Panc1 (cell line): ENCODE measurements around the gene SPTBN4. TPM values are rescaled to one million over a fixed set of nuclear protein-coding genes. Genes with fewer than 3 reads are reported as not detected.
A peak's percentile ranks its signal among the peaks of the same experiment; 100 is the strongest.

Experiments used
- ATAC-seq: fragments of 200-7000 bp; cut with Tn5 transposase; 2 replicates; pipeline ENCODE4 v1.9.1; 2020; ENCODE audit warnings: mild to moderate bottlenecking, moderate library complexity
- BruUV-seq: library from RNA; stranded (reverse); fragments of 400-500 nt; replicated peaks from 2 replicates; lab custom pipeline; 2021; lab: Mats Ljungman, UMichigan
- CTCF ChIA-PET: fragments of 300-600 bp; sonication (Branson Sonifier 250); formaldehyde crosslinking; loops from one replicate; lab custom pipeline; 2022; ENCODE audit warnings: antibody characterized with exemption; lab: Charles Lee
- POLR2A ChIA-PET: fragments of 300-600 bp; sonication (Branson Sonifier 250); formaldehyde crosslinking; loops from one replicate; lab custom pipeline; 2022; ENCODE audit warnings: antibody characterized with exemption; lab: Charles Lee
- DNase-seq: peaks from one replicate; pipeline ENCODE4 v3.0.0-alpha.2; 2010; ENCODE audit warnings: low read depth, low spot score
- H3K27ac ChIP-seq: 2 replicates; pipeline ENCODE4 v1.5.1; 2011; ENCODE audit warnings: mild to moderate bottlenecking, low read length, inconsistent platforms
- H3K27me3 ChIP-seq: fragments of 200-500 bp; sonication (Bioruptor generic); 2 replicates; pipeline ENCODE4 v1.6.0; 2014; ENCODE audit warnings: low read length, inconsistent platforms; ENCODE audit not compliant: control insufficient read depth, insufficient read depth
- H3K36me3 ChIP-seq: fragments of 200-500 bp; sonication (Bioruptor generic); 2 replicates; pipeline ENCODE4 v1.5.1; 2014; ENCODE audit warnings: inconsistent platforms, mild to moderate bottlenecking, low read length, moderate library complexity; ENCODE audit not compliant: control insufficient read depth, insufficient read depth
- H3K4me1 ChIP-seq: 2 replicates; pipeline ENCODE4 v1.5.1; 2011; ENCODE audit warnings: inconsistent platforms, mild to moderate bottlenecking, low read length, moderate library complexity; ENCODE audit not compliant: control insufficient read depth, insufficient read depth
- H3K4me3 ChIP-seq, 2 experiments: 2 replicates each; pipeline ENCODE4 v1.5.1; 2011 to 2012; ENCODE audit warnings: low read depth in 2 of 2, low read length in 2 of 2, mild to moderate bottlenecking in 2 of 2, inconsistent platforms in 1 of 2, moderate library complexity in 1 of 2
- H3K9me3 ChIP-seq: fragments of 200-500 bp; sonication (Bioruptor generic); 2 replicates; pipeline ENCODE4 v1.5.1; 2014; ENCODE audit warnings: low read depth, mild to moderate bottlenecking, inconsistent platforms, low read length, moderate library complexity; ENCODE audit not compliant: control insufficient read depth, insufficient read depth
- CTCF ChIP-seq: fragments of 450-650 bp; IDR thresholded peaks from 2 replicates; pipeline ENCODE4 v1.5.1; 2017; ENCODE audit warnings: mild to moderate bottlenecking
- POLR2AphosphoS5 ChIP-seq: IDR thresholded peaks from 2 replicates; pipeline ENCODE4 v1.6.1; 2012; ENCODE audit warnings: mild to moderate bottlenecking, low read depth, low read length, moderate library complexity
- REST ChIP-seq, 2 experiments: IDR thresholded peaks; 2 replicates each; pipeline ENCODE4 v1.6.1; 2011 to 2012; ENCODE audit warnings: low read depth in 2 of 2, control low read depth in 1 of 2, low read length in 1 of 2, mild to moderate bottlenecking in 1 of 2, moderate library complexity in 1 of 2; ENCODE audit not compliant: insufficient read depth in 1 of 2
- SIN3A ChIP-seq: IDR thresholded peaks from 2 replicates; pipeline ENCODE4 v1.6.1; 2012; ENCODE audit warnings: low read depth, mild to moderate bottlenecking, low read length, moderate library complexity, borderline replicate concordance; ENCODE audit not compliant: insufficient read depth
- TCF7L2 ChIP-seq: IDR thresholded peaks from 2 replicates; pipeline ENCODE4 v1.6.1; 2011; ENCODE audit warnings: mild to moderate bottlenecking, low read depth, low read length, inconsistent platforms
- in situ Hi-C: cut with HindIII; loops from 2 replicates; pipeline ENCODE4 v1.10.0; 2016; ENCODE audit warnings: low sequenced_read_pairs, low pct_unique_long_range_greater_than_20kb
- intact Hi-C: fragments of 100-400 bp; cut with micrococcal nuclease; formaldehyde crosslinking; loops from one replicate; pipeline ENCODE4 v1.10.0; 2022; ENCODE audit not compliant: unreplicated experiment
- total RNA-seq: library from RNA; stranded (reverse); gene quantifications from one replicate; pipeline ENCODE4 v1.2.1, GENCODE V29; 2021; ENCODE audit not compliant: unreplicated experiment

The SPTBN4 gene
- total RNA-seq, 1 experiment from 2014 or later = 1.2 TPM

- no TSS peak for BruUV-seq
- Histone ChIP-seq H3K36me3 (no peaks in the 10 kb centered on the region), H3K27ac (no peak overlapping the region), H3K9me3 (no peaks in the 10 kb centered on the region), H3K27me3 (no peaks in the 10 kb centered on the region), H3K4me3 (no peak overlapping the region), H3K4me1 (no peaks in the 10 kb centered on the region)
- TF ChIP-seq POLR2AphosphoS5 (no peak), CTCF (no peak), SIN3A (no peak), REST (IDR thresholded peaks at IDR 0.05; ENCODE audit: insufficient read depth in 1 of 2, low read depth in 2 of 2, low read length in 1 of 2) (no peak), TCF7L2 (no peak)
- intact Hi-C loops = no loop called here
- ChIA-PET POLR2A (interaction anchor here (0.6 kb wide), 1 partner anchor 124 kb away, joined by 6 read pairs; no protein-coding TSS in a partner anchor), CTCF (interaction anchor here (0.6 kb wide), 1 partner anchor 17 kb away, joined by 12 read pairs; no protein-coding TSS in a partner anchor)
- in situ Hi-C loops = no loop called here
- DNase-seq (no peak), ATAC-seq (peak; percentile 43; the same call in 1 of the 2 replicates)
Measured at GRCh38 chr19:40585241-40585981, 118.6 kb downstream of the SPTBN4 start.

DNA sequence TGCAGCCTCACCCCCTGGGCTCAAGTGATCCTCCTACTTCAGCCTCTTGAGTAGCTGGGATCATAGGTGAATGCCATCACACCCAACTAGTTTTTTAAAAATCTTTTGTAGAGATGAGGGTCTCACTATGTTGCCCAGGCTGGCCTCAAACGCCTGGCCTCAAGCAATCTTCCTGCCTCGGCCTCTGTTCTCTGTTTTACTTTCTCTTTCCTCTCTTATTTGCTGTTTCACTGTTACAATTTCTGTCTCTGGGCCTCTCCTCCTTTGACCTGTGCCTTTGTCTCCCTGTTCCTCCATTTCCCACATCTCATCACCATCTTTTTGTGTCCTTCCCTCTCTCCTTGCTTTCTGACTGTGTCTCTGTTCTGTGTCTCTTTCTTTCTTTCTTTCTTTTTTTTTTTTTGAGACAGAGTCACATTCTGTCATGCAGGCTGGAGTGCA lies 119.2 kb downstream of the SPTBN4 start:
- Histone ChIP-seq H3K27me3 (no peaks in the 10 kb centered on the region), H3K4me3 (no peak overlapping the region), H3K36me3 (no peaks in the 10 kb centered on the region), H3K9me3 (no peaks in the 10 kb centered on the region), H3K4me1 (no peaks in the 10 kb centered on the region), H3K27ac (no peak overlapping the region)
- ChIA-PET POLR2A (no interaction called here), CTCF (interaction anchor here (0.6 kb wide), 1 partner anchor 17 kb away, joined by 12 read pairs; no protein-coding TSS in a partner anchor)
- intact Hi-C loops = no loop called here
- TF ChIP-seq SIN3A = no peak
- TF ChIP-seq REST (IDR thresholded peaks at IDR 0.05; ENCODE audit: insufficient read depth in 1 of 2, low read depth in 2 of 2, low read length in 1 of 2) = no peak
- no TSS peak for BruUV-seq
- ATAC-seq (no peak), DNase-seq (no peak)
- in situ Hi-C loops = no loop called here
